Endothelial cell of umbilical vein (primary cell): ENCODE measurements around the gene FIG4. TPM values are rescaled to one million over a fixed set of nuclear protein-coding genes. Genes with fewer than 3 reads are reported as not detected.

Source experiments
- BruUV-seq: library from RNA; stranded (reverse); fragments of 400-500 nt; replicated peaks from 2 replicates; lab custom pipeline; 2021; lab: Mats Ljungman, UMichigan
- CTCF ChIA-PET: fragments of 300-600, 350-600 bp; sonication (Branson Sonifier 250); formaldehyde crosslinking; loops from one replicate; lab custom pipeline; 2021; ENCODE audit warnings: antibody characterized with exemption, inconsistent platforms; lab: Charles Lee
- POLR2A ChIA-PET: fragments of 300-600, 350-600 bp; sonication (Branson Sonifier 250); formaldehyde crosslinking; loops from one replicate; lab custom pipeline; 2021; ENCODE audit warnings: antibody characterized with exemption, inconsistent platforms; lab: Charles Lee
- DNase-seq: peaks from one replicate; pipeline ENCODE4 v3.0.0-alpha.2; 2011; ENCODE audit warnings: low read depth, low spot score
- FAIRE-seq: peaks from 2 replicates; lab custom pipeline; 2011; peaks lifted over from hg19 to GRCh38; lab: Jason Lieb, UNC
- H2AFZ ChIP-seq: 2 replicates; pipeline ENCODE4 v1.6.0; 2012; ENCODE audit warnings: low read depth, low read length, control low read depth, inconsistent platforms
- H3K27ac ChIP-seq: 2 replicates; pipeline ENCODE4 v1.5.1; 2011; ENCODE audit warnings: low read depth, mild to moderate bottlenecking, control low read depth, low read length, moderate library complexity; ENCODE audit not compliant: insufficient read depth
- H3K27me3 ChIP-seq, 2 experiments: 2 replicates each; pipeline versions ENCODE4 v1.6.0 to v1.6.1; 2011; ENCODE audit warnings: low read length in 2 of 2, mixed read lengths in 1 of 2; ENCODE audit not compliant: control insufficient read depth in 2 of 2, insufficient read depth in 2 of 2
- H3K36me3 ChIP-seq, 2 experiments: 2 replicates in 1 of 2; 3 replicates in 1 of 2; pipeline ENCODE4 v1.5.1; 2011; ENCODE audit warnings: low read length in 2 of 2, mild to moderate bottlenecking in 1 of 2, moderate library complexity in 1 of 2; ENCODE audit not compliant: control insufficient read depth in 2 of 2, insufficient read depth in 2 of 2; ENCODE audit errors: extremely low read depth in 1 of 2
- H3K4me1 ChIP-seq: 3 replicates; pipeline ENCODE4 v1.5.1; 2011; ENCODE audit warnings: mild to moderate bottlenecking, low read length; ENCODE audit not compliant: control insufficient read depth, insufficient read depth; ENCODE audit errors: extremely low read depth
- H3K4me2 ChIP-seq: 2 replicates; pipeline ENCODE4 v1.6.1; 2011; ENCODE audit warnings: low read length, control low read depth, mixed read lengths; ENCODE audit not compliant: insufficient read depth
- H3K4me3 ChIP-seq, 3 experiments: fragments of 200-600 bp in 1 of 3; sonication (generic), shearing (Covaris generic) in 1 of 3; replicated peaks in 1 of 3; 2 replicates each; pipeline ENCODE4 v1.5.1; 2011 to 2016; ENCODE audit warnings: control low read depth in 3 of 3, low read length in 3 of 3, mild to moderate bottlenecking in 2 of 3, inconsistent platforms in 1 of 3, low read depth in 1 of 3, moderate library complexity in 1 of 3; ENCODE audit not compliant: insufficient read depth in 1 of 3
- H3K79me2 ChIP-seq: 2 replicates; pipeline ENCODE4 v1.6.0; 2012; ENCODE audit warnings: low read length, inconsistent platforms; ENCODE audit not compliant: control insufficient read depth, insufficient read depth
- H3K9ac ChIP-seq: replicated peaks from 2 replicates; pipeline ENCODE3; 2011; ENCODE audit warnings: low read length, control low read depth; ENCODE audit not compliant: insufficient read depth; ENCODE audit errors: extremely low read depth
- H3K9me1 ChIP-seq: replicated peaks from 3 replicates; pipeline ENCODE4 v1.6.0; 2011; ENCODE audit warnings: mild to moderate bottlenecking, low read length; ENCODE audit not compliant: control insufficient read depth, insufficient read depth; ENCODE audit errors: extremely low read depth
- H3K9me3 ChIP-seq: replicated peaks from 2 replicates; pipeline ENCODE4 v1.5.1; 2012; ENCODE audit warnings: low read length, inconsistent platforms; ENCODE audit not compliant: control insufficient read depth, insufficient read depth
- H4K20me1 ChIP-seq: replicated peaks from 2 replicates; pipeline ENCODE3; 2011; ENCODE audit warnings: mild to moderate bottlenecking, low read length; ENCODE audit not compliant: control insufficient read depth, insufficient read depth; ENCODE audit errors: extremely low read depth
- EZH2 ChIP-seq: IDR thresholded peaks from 2 replicates; pipeline ENCODE4 v1.6.1; 2012; ENCODE audit warnings: borderline replicate concordance, low read depth, mild to moderate bottlenecking, moderate library complexity, low read length, inconsistent platforms; ENCODE audit not compliant: severe bottlenecking
- FOS ChIP-seq: IDR thresholded peaks from 2 replicates; pipeline ENCODE4 v1.6.1; 2011; ENCODE audit warnings: mild to moderate bottlenecking, low read length, moderate library complexity, borderline replicate concordance; ENCODE audit not compliant: insufficient read depth
- GATA2 ChIP-seq: IDR thresholded peaks from 2 replicates; pipeline ENCODE4 v1.7.0; 2011; ENCODE audit warnings: low read depth, mild to moderate bottlenecking, moderate library complexity, mixed read lengths, low read length; ENCODE audit not compliant: insufficient read length, insufficient read depth
- JUN ChIP-seq: IDR thresholded peaks from 2 replicates; pipeline ENCODE4 v1.6.1; 2011; ENCODE audit warnings: borderline replicate concordance, low read depth; ENCODE audit not compliant: insufficient read length, insufficient read depth
- MAX ChIP-seq: IDR thresholded peaks from 2 replicates; pipeline ENCODE4 v1.6.1; 2011; ENCODE audit not compliant: insufficient read depth, insufficient read length
- MYC ChIP-seq: IDR thresholded peaks from one replicate; pipeline ENCODE4 v1.6.1; 2011; ENCODE audit warnings: mild to moderate bottlenecking, low read depth, low read length
- POLR2A ChIP-seq: IDR thresholded peaks from 2 replicates; pipeline ENCODE4 v1.6.1; 2012; ENCODE audit warnings: low read depth, mild to moderate bottlenecking, control low read depth, low read length
- POLR2AphosphoS5 ChIP-seq: IDR thresholded peaks from 2 replicates; pipeline ENCODE4 v1.6.1; 2012; ENCODE audit warnings: low read depth, mild to moderate bottlenecking, control low read depth, low read length, moderate library complexity; ENCODE audit not compliant: insufficient read depth
- dilution Hi-C: fragments of 300-500 bp; cut with MboI; formaldehyde crosslinking; loops from one replicate; pipeline ENCODE4 v1.15.0; 2019; ENCODE audit warnings: low sequenced_read_pairs; ENCODE audit not compliant: extremely low pct_ligation_motif_present
- intact Hi-C: fragments of 100-400 bp; cut with micrococcal nuclease; formaldehyde crosslinking; loops from one replicate; pipeline ENCODE4 v1.10.0; 2022
- polyA plus RNA-seq, 4 experiments: library from polyadenylated mRNA; depleted of rRNA in 3 of 4; stranded (reverse) in 3 of 4; unstranded in 1 of 4; fragments of >200 nt; gene quantifications; 2 replicates each; pipeline versions ENCODE4 v1.2.1 to v1.2.3, GENCODE V29; 2011 to 2012; ENCODE audit warnings: missing spikeins in 1 of 4
- total RNA-seq: library from RNA; stranded (reverse); gene quantifications from 2 replicates; pipeline ENCODE4 v1.2.3, GENCODE V29; 2021
- TF ChIP-seq, protein P1 (sequence below), 2 donors: IDR thresholded peaks; 1 replicate in 1 of 2; 2 replicates in 1 of 2; pipeline ENCODE4 v1.5.1; 2011; ENCODE audit warnings: low read length in 2 of 2, mild to moderate bottlenecking in 2 of 2, moderate library complexity in 2 of 2, control low read depth in 1 of 2, inconsistent platforms in 1 of 2, low read depth in 1 of 2; ENCODE audit not compliant: insufficient read depth in 1 of 2; ENCODE audit errors: extremely low read depth in 1 of 2

FIG4 gene
- total and polyA plus RNA-seq, 2 donors (not counting 3 experiments of a cell fraction or from before 2014, with no cell fraction given), result 7.9 to 12.2 TPM

GRCh38 chr6:109840034-109840433 is 148.9 kb downstream of the FIG4 start:
- TF ChIP-seq, protein P1, sequence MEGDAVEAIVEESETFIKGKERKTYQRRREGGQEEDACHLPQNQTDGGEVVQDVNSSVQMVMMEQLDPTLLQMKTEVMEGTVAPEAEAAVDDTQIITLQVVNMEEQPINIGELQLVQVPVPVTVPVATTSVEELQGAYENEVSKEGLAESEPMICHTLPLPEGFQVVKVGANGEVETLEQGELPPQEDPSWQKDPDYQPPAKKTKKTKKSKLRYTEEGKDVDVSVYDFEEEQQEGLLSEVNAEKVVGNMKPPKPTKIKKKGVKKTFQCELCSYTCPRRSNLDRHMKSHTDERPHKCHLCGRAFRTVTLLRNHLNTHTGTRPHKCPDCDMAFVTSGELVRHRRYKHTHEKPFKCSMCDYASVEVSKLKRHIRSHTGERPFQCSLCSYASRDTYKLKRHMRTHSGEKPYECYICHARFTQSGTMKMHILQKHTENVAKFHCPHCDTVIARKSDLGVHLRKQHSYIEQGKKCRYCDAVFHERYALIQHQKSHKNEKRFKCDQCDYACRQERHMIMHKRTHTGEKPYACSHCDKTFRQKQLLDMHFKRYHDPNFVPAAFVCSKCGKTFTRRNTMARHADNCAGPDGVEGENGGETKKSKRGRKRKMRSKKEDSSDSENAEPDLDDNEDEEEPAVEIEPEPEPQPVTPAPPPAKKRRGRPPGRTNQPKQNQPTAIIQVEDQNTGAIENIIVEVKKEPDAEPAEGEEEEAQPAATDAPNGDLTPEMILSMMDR (IDR thresholded peaks at IDR 0.05; ENCODE audit: extremely low read depth in 1 of 2, insufficient read depth in 1 of 2, low read depth in 1 of 2, low read length in 2 of 2), result no peak
- TF ChIP-seq JUN (no peak), FOS (no peak), EZH2 (no peak), GATA2 (no peak), MAX (no peak), POLR2AphosphoS5 (no peak), MYC (no peak), POLR2A (no peak)
- H3K9ac ChIP-seq, result no peak overlapping the region
- no peak for DNase-seq
- H3K4me3 ChIP-seq, result no peak overlapping the region
- H3K27ac ChIP-seq, result no peak overlapping the region
- no peaks in the 10 kb centered on the region for H3K9me3 ChIP-seq
- no TSS peak for BruUV-seq
- ChIA-PET CTCF (no interaction called here), POLR2A (no interaction called here)
- no peaks in the 10 kb centered on the region for H3K9me1 ChIP-seq
- no peaks in the 10 kb centered on the region for H3K36me3 ChIP-seq
- no peak for FAIRE-seq
- H2AFZ ChIP-seq, result no peak overlapping the region
- intact Hi-C loops, result no loop called here
- dilution Hi-C loops, result no loop called here
- H3K79me2 ChIP-seq, result no peaks in the 10 kb centered on the region
- no peak overlapping the region for H3K4me2 ChIP-seq
- H3K4me1 ChIP-seq, result no peaks in the 10 kb centered on the region
- peaks cover 0 to under 1% of the 10 kb centered on the region in 2 experiments for H3K27me3 ChIP-seq
- no peaks in the 10 kb centered on the region for H4K20me1 ChIP-seq
